Breast epithelium (tissue), 3 donors: ENCODE data around the gene EXOC1L.

ENCODE experiments used
- POLR2AphosphoS5 ChIP-seq, 3 donors: sonication (generic); formaldehyde crosslinking; IDR thresholded peaks; one replicate each; pipeline ENCODE4 v1.6.1; 2017; ENCODE audit warnings: antibody characterized with exemption in 3 of 3
- TF ChIP-seq, protein P1 (sequence below), 3 donors: fragments of 450-650 bp; IDR thresholded peaks; one replicate each; pipeline ENCODE4 v1.5.1; 2016 to 2017; ENCODE audit warnings: antibody characterized with exemption in 3 of 3, mild to moderate bottlenecking in 3 of 3, moderate library complexity in 3 of 3

DNA sequence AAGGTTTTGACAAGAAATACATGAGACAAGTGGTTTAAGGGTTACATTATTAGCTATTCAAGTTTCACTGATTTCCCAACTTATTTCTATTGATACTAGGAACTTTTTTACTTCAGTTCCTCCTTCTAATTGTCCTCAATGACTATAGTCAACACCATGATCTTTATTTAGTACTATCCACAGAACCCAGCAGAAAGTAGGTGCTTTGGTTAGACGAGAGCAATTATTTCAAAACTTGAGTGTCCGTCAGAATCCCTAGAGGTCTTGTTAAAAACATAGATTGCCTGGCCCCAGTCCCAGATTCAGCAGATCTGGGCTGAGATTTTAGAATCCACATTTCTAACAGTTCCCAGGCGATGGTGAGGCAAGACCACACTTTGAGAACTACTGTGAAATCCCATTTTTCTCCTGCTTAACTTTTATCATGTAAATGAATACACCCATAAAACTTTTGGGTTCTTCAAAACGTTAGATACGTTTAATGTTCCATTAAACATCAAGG is 51.8 kb downstream of the EXOC1L start:
- TF ChIP-seq, protein P1, sequence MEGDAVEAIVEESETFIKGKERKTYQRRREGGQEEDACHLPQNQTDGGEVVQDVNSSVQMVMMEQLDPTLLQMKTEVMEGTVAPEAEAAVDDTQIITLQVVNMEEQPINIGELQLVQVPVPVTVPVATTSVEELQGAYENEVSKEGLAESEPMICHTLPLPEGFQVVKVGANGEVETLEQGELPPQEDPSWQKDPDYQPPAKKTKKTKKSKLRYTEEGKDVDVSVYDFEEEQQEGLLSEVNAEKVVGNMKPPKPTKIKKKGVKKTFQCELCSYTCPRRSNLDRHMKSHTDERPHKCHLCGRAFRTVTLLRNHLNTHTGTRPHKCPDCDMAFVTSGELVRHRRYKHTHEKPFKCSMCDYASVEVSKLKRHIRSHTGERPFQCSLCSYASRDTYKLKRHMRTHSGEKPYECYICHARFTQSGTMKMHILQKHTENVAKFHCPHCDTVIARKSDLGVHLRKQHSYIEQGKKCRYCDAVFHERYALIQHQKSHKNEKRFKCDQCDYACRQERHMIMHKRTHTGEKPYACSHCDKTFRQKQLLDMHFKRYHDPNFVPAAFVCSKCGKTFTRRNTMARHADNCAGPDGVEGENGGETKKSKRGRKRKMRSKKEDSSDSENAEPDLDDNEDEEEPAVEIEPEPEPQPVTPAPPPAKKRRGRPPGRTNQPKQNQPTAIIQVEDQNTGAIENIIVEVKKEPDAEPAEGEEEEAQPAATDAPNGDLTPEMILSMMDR (IDR thresholded peaks at IDR 0.05): no peak
- no peak for TF ChIP-seq POLR2AphosphoS5 (IDR thresholded peaks at IDR 0.05)
